CD4-positive, alpha-beta T cell treated with Interleukin-21 for 1 hour (primary cell): ENCODE results near the gene XRN2.
"Not testable (repeated sequence)": the region's sequence is repeated elsewhere in the genome, so short reads cannot be mapped to it uniquely, and the experiment has no call there.

Source experiments
- DNase-seq: peaks from one replicate; pipeline ENCODE4 v3.0.0-alpha.2; 2020

The XRN2 gene

GRCh38 chr20:21352703-21353102 lies 49.6 kb downstream of the XRN2 start:
- no peak for DNase-seq

DNA sequence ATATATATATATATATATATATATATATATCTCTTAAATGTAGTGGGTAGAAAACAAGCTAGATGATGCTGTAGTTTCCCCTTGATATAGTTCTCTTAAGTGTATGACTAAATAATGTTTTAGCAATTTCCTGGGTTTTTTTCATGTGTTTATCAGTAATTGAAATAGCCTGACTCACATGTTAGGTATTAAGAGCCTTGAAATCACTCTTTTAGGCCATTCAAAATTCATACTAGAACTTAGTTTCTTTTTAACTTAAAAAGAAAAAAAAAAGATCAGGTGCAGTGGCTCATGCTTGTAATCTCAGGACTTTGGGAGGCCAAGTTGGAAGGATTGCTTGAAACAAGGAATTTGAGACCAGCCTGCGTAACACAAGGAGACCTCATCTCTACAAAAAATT lies 50.1 kb downstream of the XRN2 start:
- no peak for DNase-seq

DNA sequence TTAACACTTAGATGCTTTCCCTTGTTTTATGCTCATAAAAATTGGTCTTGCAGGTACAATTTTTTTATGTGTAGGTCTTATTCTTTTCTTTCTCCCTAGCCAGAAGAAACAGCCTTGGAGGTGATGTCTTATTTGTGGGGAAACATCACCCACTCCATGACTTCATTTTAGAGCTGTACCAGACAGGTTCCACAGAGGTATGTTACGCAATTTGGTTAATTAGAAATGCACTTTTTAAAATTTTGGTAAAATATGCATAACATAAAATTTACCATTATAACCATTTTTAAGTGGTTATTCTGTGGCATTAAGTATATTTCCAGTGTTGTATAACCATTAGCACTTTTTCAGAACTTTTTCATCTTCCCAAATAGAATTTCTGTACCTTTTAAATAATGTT lies 52.9 kb downstream of the XRN2 start:
- no peak for DNase-seq

DNA sequence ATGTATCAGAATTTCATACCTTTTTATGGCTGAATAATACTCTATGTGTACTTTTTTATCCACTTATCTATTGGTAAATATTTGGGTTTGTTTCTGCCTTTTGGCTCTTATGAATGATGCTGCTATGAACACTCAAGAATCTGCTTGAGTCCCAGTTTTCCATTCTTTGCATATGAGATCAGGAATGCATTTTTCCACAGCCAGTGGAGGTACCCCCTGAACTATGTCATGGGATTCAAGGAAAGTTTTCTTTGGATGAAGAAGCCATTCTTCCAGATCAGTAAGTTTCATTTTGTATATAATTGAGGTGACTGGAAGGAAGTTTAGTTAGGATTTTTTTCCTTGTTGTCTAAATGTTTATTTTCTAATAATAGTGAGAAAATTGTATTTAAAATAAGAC lies 53.3 kb downstream of the XRN2 start:
- no peak for DNase-seq

- DNase-seq: no peak
Measured at GRCh38 chr20:21357844-21358243, 54.7 kb downstream of the XRN2 start.

DNA sequence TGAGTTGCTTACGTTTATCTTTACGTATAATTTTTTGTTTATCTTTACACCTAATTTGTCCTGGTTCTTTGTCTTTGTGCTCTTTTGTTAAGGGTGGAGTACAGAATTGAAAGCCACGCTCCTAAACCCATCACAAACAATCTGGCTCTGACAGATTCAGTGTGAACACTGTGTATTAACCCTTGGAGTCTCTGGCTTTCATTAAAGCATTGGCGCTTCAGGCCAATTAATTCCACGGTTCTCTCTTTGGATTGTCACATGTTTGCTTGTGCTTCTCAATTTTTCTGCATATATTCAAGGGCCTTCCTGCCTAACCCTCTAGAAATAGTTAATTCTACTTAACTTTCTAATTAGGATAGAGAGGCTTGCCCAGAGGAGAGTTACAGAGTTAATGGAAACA lies 55.6 kb downstream of the XRN2 start:
- no peak for DNase-seq

- no peak for DNase-seq
Measured at GRCh38 chr20:21360705-21361104, 57.6 kb downstream of the XRN2 start.

DNA sequence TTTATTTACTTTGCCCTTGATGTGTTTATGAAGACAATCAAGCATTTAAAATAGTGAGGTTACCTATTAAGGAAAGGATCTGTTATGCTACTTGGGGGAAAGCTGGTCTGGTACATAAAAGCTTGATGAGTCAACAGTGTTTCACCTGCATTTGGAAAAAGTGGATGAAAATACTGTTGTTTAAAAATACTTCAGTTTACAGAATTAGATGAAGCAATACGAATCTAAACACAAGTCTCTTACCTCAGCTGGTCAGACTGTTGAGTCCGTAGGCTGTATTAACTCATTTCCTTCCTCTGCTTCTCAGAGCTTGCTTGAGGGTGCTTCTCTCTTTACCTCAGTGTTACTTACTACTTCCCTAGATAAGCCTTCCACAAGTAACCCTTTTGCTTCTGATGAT lies 58.1 kb downstream of the XRN2 start:
- DNase-seq: no peak

DNA sequence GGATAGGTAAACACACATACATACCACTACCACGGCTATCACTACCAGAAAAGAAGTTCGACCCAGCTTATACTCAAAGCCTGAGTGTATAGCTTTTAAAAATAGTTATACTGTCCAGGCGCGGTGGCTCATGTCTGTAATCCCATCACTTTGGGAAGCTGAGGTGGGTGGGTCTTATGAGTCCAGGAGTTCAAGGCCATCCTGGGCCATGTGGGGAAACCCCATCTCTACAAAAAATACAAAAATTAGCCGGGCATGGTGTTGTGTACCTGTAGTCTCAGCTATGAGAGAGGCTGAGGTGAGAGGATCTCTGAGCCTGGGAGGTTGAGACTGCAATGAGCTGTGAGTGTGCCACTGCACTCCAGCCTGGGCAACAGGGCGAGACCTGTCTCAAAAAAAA lies 61.3 kb downstream of the XRN2 start:
- DNase-seq: no peak

DNA sequence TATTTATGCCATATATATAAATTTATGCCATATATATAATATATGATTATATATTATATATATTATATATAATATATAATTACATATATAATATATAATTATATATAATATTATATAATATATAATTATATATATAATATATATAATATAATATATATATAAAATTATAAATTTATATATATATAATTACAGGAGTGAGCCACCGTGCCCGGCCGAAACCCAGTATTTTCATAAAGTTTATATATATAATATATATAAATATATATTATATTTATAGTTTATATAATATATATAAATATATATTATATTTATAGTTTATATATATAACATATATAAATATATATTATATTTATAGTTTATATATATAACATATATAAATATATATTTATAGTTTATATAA lies 62.6 kb downstream of the XRN2 start:
- DNase-seq: no peak

GRCh38 chr20:21366273-21366672 lies 63.1 kb downstream of the XRN2 start:
- DNase-seq: not testable (repeated sequence)

- DNase-seq: no peak
Measured at GRCh38 chr20:21368791-21369190, 65.7 kb downstream of the XRN2 start.

- no peak for DNase-seq
Measured at GRCh38 chr20:21371193-21371592, 68.1 kb downstream of the XRN2 start.

DNA sequence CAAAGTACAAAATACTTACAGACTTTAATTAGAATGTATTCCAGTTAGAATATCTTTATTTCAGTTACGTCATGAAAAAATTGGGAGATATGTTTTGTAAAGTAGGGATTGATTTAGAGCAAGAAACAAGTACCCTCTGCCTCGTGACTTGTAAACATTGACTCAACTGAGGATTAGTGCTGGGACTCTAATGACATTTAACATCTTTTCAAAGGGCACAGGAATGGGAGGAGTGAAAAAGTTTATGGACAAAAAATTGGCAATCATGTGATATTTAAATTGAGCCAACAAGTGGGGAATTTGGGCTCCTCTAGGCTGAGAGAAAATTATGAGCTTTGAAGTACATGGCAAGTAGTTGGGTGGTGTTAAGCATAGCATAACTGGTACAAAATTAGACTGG lies 68.9 kb downstream of the XRN2 start:
- DNase-seq: no peak

DNA sequence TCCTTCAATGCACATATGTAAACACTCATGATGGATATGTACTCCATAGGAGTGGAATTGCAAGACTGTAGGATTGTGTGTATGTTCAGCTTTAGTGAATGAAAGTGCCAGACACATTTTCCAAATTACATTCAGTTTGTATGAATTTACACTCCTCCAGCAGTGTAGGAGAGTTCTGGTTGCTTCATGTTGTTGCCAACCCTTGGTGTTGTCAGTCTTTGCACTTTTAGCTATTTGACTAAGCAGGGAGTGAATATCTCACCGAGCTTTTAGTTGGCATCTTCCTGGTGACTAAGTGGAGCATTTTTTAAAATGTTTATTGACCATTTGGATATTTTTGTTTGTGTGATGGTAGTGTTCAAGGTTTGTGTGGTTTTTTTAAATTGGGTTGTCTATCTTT lies 70.3 kb downstream of the XRN2 start:
- DNase-seq: no peak

DNA sequence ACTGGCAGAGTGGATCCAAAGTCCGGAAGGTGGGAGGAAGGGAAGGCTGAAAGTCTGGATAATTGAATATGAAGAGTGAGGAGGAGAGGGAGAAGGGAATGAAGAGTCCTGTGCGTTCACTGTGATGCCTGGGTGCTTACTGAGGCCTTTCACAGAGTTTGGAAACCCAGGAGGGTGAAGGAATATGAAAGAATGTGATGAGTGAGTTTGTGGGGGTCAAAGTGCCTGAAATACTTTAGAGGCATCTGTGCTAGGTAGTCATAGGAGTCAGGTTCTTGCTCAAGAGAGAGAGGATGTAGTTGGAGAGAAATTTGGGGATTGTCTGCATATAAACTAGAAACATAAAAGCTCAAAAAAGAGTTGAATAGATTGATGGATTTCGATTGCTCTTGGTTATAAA lies 73.5 kb downstream of the XRN2 start:
- no peak for DNase-seq

DNA sequence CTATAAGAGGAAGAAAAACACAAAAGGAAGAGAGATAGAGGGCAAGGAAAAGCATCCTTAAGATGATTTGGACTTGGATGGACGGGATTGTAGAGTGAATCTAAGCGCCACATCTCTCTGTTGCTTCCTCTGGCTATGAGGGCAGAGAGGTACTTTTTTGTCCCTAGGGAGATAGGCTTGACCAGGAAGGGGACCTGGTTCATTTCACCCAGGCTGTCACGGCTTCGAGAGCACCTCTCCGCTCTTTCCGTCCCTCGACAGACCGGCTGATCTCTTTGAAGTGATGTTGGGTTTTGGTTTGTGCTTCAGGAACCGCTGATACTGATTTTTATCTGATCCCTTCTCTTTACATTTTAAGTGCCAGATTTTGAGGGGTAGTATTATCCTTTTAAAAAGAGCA lies 74.6 kb downstream of the XRN2 start:
- no peak for DNase-seq

DNA sequence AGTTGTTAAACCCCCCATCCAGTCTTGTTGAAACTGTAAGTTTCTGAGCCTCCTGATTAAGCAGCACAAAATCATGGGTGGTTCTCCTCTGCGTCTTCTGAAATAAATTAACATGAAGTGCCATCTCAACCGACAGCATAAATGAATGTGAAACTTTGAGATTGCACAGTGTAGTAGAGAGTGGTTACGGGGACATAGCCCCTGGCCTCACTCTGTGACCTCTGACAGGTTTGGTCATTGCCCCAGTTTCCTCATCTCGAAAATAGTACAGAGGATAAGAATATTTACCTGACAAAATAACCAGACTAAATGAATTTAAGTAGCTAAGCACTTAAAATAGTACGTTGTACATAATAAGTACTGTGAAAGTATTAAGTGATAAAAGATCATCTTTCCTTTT lies 75.1 kb downstream of the XRN2 start:
- DNase-seq: no peak

GRCh38 chr20:21380711-21381110 lies 77.6 kb downstream of the XRN2 start:
- no peak for DNase-seq

DNA sequence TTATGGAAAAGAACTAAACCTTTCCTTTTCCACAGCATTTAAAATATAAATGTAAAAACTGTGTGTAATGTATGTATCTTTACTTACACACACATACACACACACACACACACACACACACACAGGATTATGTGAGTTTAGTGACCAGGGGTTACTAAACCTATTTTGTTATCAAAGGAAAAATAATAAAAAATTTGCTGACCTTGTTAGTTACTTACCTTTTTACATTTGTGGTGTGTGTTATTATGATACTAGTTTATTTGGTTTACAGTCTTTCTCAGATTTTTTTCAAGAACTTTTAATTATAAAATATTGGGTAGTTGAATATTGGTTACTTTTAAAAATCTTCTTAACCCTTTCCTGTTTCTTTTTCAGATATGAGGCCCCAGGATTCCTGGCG lies 78.5 kb downstream of the XRN2 start:
- DNase-seq: no peak

- DNase-seq: no peak
Measured at GRCh38 chr20:21384308-21384892, 81.3 kb downstream of the XRN2 start.

- no peak for DNase-seq
Measured at GRCh38 chr20:21386111-21386510, 83.0 kb downstream of the XRN2 start.

DNA sequence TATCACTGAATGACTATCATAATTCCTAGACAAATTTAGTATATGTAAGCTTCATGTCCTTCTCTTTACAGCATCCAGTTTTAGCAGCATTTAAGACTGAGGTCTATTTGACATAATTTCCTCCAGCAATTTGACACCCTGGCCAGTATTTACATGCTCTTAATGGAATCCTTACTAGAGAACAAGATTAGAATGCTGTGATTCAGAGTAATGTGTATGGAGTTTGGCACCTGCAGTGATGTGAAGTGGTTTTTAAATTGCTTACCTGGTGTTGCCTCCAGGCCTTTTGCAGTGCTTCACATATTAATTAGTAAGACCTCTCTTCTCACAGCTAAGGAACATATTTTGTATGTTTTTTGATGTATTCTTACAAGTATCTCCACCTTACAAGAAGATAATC lies 84.4 kb downstream of the XRN2 start:
- DNase-seq: no peak

DNA sequence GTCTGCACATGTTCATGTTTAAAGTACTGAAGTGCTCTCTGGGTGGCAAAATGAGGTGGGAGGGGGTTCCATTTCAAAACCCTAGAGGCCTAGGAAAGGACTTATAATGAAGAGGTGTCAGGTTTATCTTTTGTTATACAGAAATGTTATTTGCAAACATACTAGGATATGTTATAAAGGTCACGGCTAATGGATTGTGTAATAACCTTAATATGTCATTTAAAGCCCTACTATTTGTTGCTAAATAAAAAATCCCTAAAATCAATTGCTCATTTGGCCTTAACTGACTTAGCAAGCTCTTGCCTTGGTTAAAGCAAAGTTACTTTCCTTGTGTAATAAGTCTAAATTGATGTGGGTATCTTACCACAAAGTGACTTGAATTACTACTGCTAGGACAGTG lies 85.4 kb downstream of the XRN2 start:
- no peak for DNase-seq

GRCh38 chr20:21389368-21389767 lies 86.2 kb downstream of the XRN2 start:
- no peak for DNase-seq

- no peak for DNase-seq
Measured at GRCh38 chr20:21390768-21391167, 87.6 kb downstream of the XRN2 start.
